Measurements from ENCODE around the gene ACTR5. TPM values are rescaled to one million over a fixed set of nuclear protein-coding genes. Genes with fewer than 3 reads are reported as not detected.
"Not testable (repeated sequence)": the region's sequence is repeated elsewhere in the genome, so short reads cannot be mapped to it uniquely, and the experiment has no call there.

Gene ACTR5
- total RNA-seq, 2 donors from 2014 or later = 8.0 to 8.1 TPM

DNA sequence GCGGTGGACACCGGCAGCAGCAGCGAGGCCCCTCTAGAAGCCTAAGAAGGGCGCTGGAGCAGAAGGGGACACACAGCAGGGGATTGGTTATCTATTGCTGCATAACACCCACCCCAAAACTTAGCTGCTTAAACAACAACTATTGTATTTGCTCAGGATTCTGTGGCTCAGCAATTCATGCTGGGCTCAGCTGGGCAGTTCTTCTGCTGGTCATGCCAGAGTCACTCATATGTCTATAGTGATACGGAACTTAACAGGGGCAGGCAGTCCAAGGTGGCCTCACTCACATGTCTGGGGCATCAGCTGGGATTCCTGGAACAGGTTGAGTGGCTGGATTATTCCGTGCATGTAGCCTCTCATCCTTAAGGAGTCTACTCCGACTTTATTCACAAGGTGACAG, 39.6 kb downstream of the ACTR5 start:
- TF ChIP-seq, protein P1, sequence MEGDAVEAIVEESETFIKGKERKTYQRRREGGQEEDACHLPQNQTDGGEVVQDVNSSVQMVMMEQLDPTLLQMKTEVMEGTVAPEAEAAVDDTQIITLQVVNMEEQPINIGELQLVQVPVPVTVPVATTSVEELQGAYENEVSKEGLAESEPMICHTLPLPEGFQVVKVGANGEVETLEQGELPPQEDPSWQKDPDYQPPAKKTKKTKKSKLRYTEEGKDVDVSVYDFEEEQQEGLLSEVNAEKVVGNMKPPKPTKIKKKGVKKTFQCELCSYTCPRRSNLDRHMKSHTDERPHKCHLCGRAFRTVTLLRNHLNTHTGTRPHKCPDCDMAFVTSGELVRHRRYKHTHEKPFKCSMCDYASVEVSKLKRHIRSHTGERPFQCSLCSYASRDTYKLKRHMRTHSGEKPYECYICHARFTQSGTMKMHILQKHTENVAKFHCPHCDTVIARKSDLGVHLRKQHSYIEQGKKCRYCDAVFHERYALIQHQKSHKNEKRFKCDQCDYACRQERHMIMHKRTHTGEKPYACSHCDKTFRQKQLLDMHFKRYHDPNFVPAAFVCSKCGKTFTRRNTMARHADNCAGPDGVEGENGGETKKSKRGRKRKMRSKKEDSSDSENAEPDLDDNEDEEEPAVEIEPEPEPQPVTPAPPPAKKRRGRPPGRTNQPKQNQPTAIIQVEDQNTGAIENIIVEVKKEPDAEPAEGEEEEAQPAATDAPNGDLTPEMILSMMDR (IDR thresholded peaks at IDR 0.05) = no peak
- no peak for DNase-seq (ENCODE audit: low spot score)
- no peaks in the 10 kb centered on the region for H3K27me3 ChIP-seq (replicated peaks; ENCODE audit: insufficient read depth)
- no peak for ATAC-seq (ENCODE audit: insufficient number of reproducible peaks, low FRiP score, low read depth)
- H3K36me3 ChIP-seq = no peaks in the 10 kb centered on the region
- H3K4me1 ChIP-seq (ENCODE audit: control insufficient read depth in 1 of 2, low read depth in 2 of 2) = no peaks in the 10 kb centered on the region
- H3K4me3 ChIP-seq = no peak overlapping the region
- no peaks in the 10 kb centered on the region for H3K9me3 ChIP-seq
- no peak overlapping the region for H3K27ac ChIP-seq

DNA sequence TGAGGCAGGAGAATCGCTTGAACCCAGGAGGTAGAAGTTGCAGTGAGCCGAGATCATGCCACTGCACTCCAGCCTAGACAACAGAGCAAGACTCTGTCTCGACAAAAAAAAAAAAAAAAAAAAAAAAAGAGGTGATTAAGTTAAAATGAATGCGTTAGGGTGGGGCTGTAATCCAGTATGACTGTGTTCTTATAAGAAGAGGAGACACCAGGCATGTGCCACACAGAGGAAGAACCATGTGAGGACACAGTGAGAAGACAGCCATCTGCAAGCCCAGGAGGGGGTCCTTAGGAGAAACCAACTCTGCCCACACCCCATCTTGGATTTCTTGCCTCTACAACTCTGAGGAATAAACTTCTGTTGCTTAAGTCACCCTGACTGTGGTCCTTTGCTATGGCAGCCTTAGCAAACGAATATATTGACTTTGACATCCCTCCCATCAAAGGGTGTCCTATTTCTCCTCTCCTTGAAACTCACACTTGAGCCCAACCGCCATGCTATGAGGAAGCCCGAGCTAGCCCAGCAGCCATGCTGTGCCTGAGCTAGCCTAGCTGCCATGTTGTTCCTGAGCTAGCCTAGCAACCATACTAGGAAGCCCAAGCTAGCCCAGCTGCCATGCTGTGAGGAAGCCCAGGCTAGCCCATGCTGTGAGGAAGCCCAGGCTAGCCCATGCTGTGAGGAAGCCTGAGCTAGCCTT, 41.4 kb downstream of the ACTR5 start:
- DNase-seq (ENCODE audit: low spot score) = no peak
- Histone ChIP-seq H3K36me3 (no peaks in the 10 kb centered on the region), H3K9me3 (no peaks in the 10 kb centered on the region), H3K4me1 (ENCODE audit: control insufficient read depth in 1 of 2, low read depth in 2 of 2) (no peaks in the 10 kb centered on the region), H3K27me3 (replicated peaks; ENCODE audit: insufficient read depth) (no peaks in the 10 kb centered on the region), H3K27ac (no peak overlapping the region), H3K4me3 (no peak overlapping the region)
- no peak for ATAC-seq (ENCODE audit: insufficient number of reproducible peaks, low FRiP score, low read depth)
- TF ChIP-seq, protein P1 (IDR thresholded peaks at IDR 0.05) = no peak

DNA sequence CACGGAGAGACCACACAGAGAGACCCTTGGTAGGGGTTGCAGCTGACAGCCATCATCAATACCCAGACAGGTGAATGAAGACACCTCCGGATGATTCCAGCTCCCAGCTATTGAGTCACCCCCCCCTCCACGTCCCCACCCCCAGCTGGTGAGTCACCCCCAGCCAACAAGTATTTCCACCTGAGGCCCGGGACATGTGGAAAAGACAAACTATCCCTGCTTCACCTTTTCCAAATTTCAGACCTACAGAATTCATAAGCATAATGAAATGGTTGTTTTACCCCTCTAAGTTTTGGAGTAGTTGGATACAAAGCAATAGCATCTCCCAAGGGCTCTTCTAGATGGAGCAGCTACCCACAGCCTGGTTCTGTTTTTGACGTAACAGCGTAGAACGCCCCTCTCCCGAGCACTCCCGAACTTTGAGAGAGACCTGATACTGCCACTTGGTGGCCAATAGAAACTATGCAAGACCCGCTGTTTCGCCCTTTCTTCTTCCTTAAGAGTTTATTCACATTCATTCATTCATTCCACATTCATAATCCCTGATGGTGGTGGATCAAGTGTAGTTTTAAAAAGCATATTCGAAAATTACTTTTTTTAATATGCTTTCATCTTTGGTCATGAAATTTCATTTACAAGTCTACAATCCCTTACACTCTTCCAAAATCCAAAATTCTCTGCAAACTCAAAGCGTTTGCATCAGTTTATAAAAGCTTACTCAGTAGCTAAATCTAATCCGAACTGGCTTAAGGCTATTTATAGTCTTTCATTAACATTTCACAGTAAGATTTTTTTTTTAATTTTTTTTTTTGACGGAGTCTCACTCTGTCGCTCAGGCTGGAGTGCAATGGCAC, 42.2 kb downstream of the ACTR5 start:
- Histone ChIP-seq H3K27ac (no peak overlapping the region), H3K4me1 (ENCODE audit: control insufficient read depth in 1 of 2, low read depth in 2 of 2) (no peaks in the 10 kb centered on the region), H3K4me3 (no peak overlapping the region), H3K36me3 (no peaks in the 10 kb centered on the region), H3K27me3 (replicated peaks; ENCODE audit: insufficient read depth) (no peaks in the 10 kb centered on the region), H3K9me3 (no peaks in the 10 kb centered on the region)
- DNase-seq (ENCODE audit: low spot score) = no peak
- no peak for ATAC-seq (ENCODE audit: insufficient number of reproducible peaks, low FRiP score, low read depth)
- TF ChIP-seq, protein P1 (IDR thresholded peaks at IDR 0.05) = peak; percentile 56

DNA sequence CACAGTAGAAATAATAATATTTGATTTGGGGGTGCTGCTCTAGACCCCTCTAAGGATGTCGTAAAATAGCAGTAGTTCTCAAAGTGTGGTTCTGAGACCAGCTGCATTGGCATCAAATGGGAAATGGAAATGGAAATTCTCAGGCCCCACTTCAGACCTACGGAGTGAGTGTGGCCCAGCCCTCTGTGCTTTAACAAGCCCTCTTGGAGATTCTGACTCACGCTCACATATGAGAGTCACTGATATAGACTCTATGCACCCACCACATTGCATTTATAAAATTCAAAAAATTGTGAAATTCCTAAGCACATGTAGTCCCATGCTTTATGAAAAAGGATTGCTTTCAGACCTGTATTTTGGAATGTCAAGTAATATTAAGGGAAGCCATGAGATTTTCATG, 43.0 kb downstream of the ACTR5 start:
- ATAC-seq (ENCODE audit: insufficient number of reproducible peaks, low FRiP score, low read depth) (no peak), DNase-seq (ENCODE audit: low spot score) (no peak)
- no peaks in the 10 kb centered on the region for H3K9me3 ChIP-seq
- TF ChIP-seq, protein P1 (IDR thresholded peaks at IDR 0.05) = no peak
- no peak overlapping the region for H3K4me3 ChIP-seq
- H3K27ac ChIP-seq = no peak overlapping the region
- H3K4me1 ChIP-seq (ENCODE audit: control insufficient read depth in 1 of 2, low read depth in 2 of 2) = no peaks in the 10 kb centered on the region
- no peaks in the 10 kb centered on the region for H3K36me3 ChIP-seq
- no peaks in the 10 kb centered on the region for H3K27me3 ChIP-seq (replicated peaks; ENCODE audit: insufficient read depth)

DNA sequence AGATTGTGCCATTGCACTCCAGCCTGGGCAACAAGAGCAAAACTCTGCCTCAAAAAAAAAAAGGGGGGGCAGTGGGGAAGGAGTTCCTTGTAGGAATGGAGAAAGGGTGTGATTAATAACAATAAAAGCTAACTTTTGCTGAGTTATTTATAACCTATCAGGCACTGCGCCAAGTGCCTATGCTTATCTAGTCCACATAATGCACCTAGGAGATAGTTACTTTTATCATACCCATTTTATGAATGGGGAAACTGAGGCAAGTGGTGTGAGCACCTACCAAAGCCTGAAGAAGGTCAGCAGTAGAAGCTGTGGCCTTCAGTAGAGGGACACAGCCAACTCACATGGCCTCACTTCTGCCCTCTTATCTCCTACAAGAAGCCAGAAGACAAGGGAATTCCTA, 43.7 kb downstream of the ACTR5 start:
- DNase-seq (ENCODE audit: low spot score) (no peak), ATAC-seq (ENCODE audit: insufficient number of reproducible peaks, low FRiP score, low read depth) (no peak)
- Histone ChIP-seq H3K4me1 (ENCODE audit: control insufficient read depth in 1 of 2, low read depth in 2 of 2) (no peaks in the 10 kb centered on the region), H3K36me3 (no peaks in the 10 kb centered on the region), H3K9me3 (no peaks in the 10 kb centered on the region), H3K4me3 (no peak overlapping the region), H3K27me3 (replicated peaks; ENCODE audit: insufficient read depth) (no peaks in the 10 kb centered on the region), H3K27ac (no peak overlapping the region)
- TF ChIP-seq, protein P1 (IDR thresholded peaks at IDR 0.05) = no peak

DNA sequence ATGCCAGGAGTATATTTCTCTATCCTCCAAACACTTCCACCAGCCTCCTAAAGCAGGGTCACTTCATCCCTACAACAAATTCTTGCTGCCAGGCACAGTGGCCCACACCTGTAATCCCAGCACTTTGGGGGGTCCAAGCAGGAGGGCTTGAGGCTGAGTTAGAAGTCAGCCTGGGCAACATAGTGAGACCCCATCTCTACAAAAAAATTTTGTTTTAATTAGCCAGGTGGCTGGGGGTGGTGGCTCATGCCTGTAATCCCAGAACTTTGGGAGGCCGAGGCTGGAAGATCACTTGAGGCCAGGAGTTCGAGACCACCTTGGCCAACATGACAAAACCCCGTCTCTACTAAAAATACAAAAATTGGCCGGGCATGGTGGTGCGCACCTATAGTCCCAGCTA, 45.8 kb downstream of the ACTR5 start:
- not testable (repeated sequence) for H3K27me3 ChIP-seq (replicated peaks; ENCODE audit: insufficient read depth); ATAC-seq (ENCODE audit: insufficient number of reproducible peaks, low FRiP score, low read depth); H3K9me3 ChIP-seq; H3K4me3 ChIP-seq; H3K27ac ChIP-seq; DNase-seq (ENCODE audit: low spot score); H3K36me3 ChIP-seq; H3K4me1 ChIP-seq (ENCODE audit: control insufficient read depth in 1 of 2, low read depth in 2 of 2)

Measured in thoracic aorta (tissue), 2 donors.